Adrenal gland (tissue), 12 donors: ENCODE data around the gene CERK. TPM values are rescaled to one million over a fixed set of nuclear protein-coding genes. Genes with fewer than 3 reads are reported as not detected.

Experiments
- DNase-seq, 7 donors: peaks; one replicate each; pipeline ENCODE4 v3.0.0-alpha.2; 2019 to 2020
- H3K27ac ChIP-seq, 5 donors: fragments of 200-600 bp; sonication (generic) in 4 of 5; 1 replicate in 3 of 5; 2 replicates in 2 of 5; pipeline versions ENCODE4 v1.5.1 to v1.8.0; 2016 to 2020; ENCODE audit warnings: mild to moderate bottlenecking in 1 of 5
- H3K27me3 ChIP-seq: fragments of 200-600 bp; 2 replicates; pipeline ENCODE4 v1.8.0; 2021
- H3K36me3 ChIP-seq, 2 donors: fragments of 200-600 bp; replicated peaks in 1 of 2; 1 replicate in 1 of 2; 2 replicates in 1 of 2; pipeline versions ENCODE4 v1.5.1 to v1.8.0; 2018 to 2022
- H3K4me1 ChIP-seq, 2 donors: fragments of 200-600 bp; replicated peaks in 1 of 2; 1 replicate in 1 of 2; 2 replicates in 1 of 2; pipeline versions ENCODE4 v1.5.1 to v1.8.0; 2018 to 2021
- H3K4me3 ChIP-seq, 4 donors: fragments of 200-600 bp; sonication (generic) in 3 of 4; one replicate each; pipeline ENCODE4 v1.5.1; 2016 to 2018
- H3K9me3 ChIP-seq, 3 donors: fragments of 200-600 bp; sonication (generic) in 1 of 3; replicated peaks in 1 of 3; 1 replicate in 2 of 3; 2 replicates in 1 of 3; pipeline versions ENCODE4 v1.5.1 to v1.8.0; 2016 to 2021
- POLR2A ChIP-seq, 2 donors: fragments of 450-650 bp; IDR thresholded peaks; one replicate each; pipeline ENCODE4 v1.6.1; 2017; ENCODE audit warnings: antibody characterized with exemption in 2 of 2, mild to moderate bottlenecking in 2 of 2, moderate library complexity in 1 of 2
- WGBS, 4 donors: extraction: QIAGEN DNeasy Blood & Tissue Kit in 2 of 4; methylation state at CpG; one replicate each; pipeline versions ENCODE4 v1.1.5 to v1.1.7; 2013 to 2017; 5-methylcytosine and 5-hydroxymethylcytosine counted together
- intact Hi-C, 2 donors: fragments of 100-400 bp; cut with DNase I; formaldehyde crosslinking; loops; one replicate each; pipeline versions ENCODE4 v1.14.1 to v1.15.0; 2022 to 2023
- polyA plus RNA-seq, 3 donors: library from polyadenylated mRNA; stranded (reverse); fragments of 200-250 nt in 2 of 3; fragments of 350-450 nt in 1 of 3; fragmentation: Illumina TruSeq in 1 of 3; extraction: RNeasy Lipid Tissue Mini Kit (QIAGEN cat#74804) in 1 of 3; gene quantifications; one replicate each; pipeline ENCODE4 v1.2.3, GENCODE V29; 2013 to 2014
- total RNA-seq, 9 donors: library from RNA; depleted of rRNA in 4 of 9; stranded (reverse); fragments of >200 nt in 4 of 9; fragments of 120-200 nt in 1 of 9; fragmentation: NEBNext Ultra II Directional in 1 of 9; extraction: Animal tissue kit (Norgen Biotek cat#: 25700) in 1 of 9; gene quantifications; one replicate each; pipeline versions ENCODE4 v1.1.0 to v1.2.4, GENCODE V29; 2013 to 2023
- TF ChIP-seq, protein P1 (sequence below), 6 experiments: fragments of 450-650 bp in 4 of 6; fragments of 200-600 bp in 2 of 6; sonication (generic) in 1 of 6; IDR thresholded peaks; 1 replicate in 5 of 6; 2 replicates in 1 of 6; pipeline versions ENCODE4 v1.5.1 to v1.8.0; 2016 to 2021; ENCODE audit warnings: antibody characterized with exemption in 6 of 6, mild to moderate bottlenecking in 2 of 6, moderate library complexity in 1 of 6
- donor health status: healthy with polysubstance abuse.
- donor health status: Bipolar disorder and iron deficiency.
- donor health status: DM: yes; HTN: yes; CAD: no.
- donor health status: DM: no; HTN: no; CAD: no.
- donor health status: DM: no; HTN: no; CAD: no.
- donor health status: DM: yes; HTN: yes; CAD: no.

CERK gene
- total and polyA plus RNA-seq, 12 donors, result 18.6 to 92.1 (median 41.5) TPM

DNA sequence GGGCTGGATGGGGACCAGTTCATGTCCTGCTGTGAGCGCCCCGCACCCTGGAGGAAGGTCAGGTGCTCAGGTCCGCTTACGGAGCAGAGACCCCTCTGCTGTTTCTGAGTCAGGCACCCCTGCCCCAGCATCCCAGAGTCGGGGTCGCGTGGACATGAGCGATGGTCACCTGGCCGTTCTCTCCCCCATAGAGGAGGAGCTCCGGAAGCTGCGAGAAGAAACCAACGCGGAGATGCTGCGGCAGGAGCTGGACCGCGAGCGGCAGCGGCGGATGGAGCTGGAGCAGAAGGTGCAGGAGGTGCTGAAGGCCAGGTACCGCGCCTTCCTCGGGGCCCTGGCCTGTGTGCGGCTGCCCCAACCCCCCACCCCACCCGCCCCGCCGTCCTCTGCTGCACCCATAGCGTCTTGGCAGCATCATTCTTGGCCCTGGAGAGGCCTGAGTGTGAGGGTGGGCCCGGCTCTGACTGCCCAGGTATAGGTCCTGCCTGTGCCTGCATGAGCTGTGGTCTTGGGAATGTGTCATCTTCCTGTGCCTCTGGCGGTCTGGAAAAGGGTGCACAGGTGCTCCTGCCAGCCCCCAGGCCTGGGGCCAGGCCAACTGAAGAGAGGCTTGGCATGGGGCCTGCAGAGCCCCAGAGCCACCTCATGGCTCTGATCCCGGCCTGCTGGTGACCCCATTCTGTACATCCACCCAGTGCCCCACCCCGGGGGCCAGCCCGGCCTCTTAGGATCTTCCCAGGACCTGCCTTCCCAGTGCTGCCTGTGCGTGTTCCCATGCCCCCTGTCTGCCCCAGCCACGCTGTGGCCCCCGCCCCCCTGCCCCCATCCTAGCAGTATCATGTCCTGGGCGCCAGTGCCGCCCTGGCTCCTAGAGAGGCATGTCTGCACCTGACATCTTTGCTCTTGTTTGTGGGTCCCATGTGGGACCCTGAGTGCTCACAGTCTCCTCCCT lies 79.8 kb downstream of the CERK start:
- no peak for DNase-seq
- Histone ChIP-seq H3K9me3 (no peaks in the 10 kb centered on the region), H3K36me3 (peaks cover 0 to 8% of the 10 kb centered on the region in 2 donors), H3K27ac (no peak overlapping the region), H3K27me3 (no peaks in the 10 kb centered on the region), H3K4me1 (peaks cover 8 to 21% of the 10 kb centered on the region in 2 donors), H3K4me3 (no peak overlapping the region)
- 90 to 98% (median 96%) methylated on average over 23 to 37 of the region's 37 CpGs for whole genome bisulfite sequencing, 4 donors
- intact Hi-C loops, result loop anchor here in 1 of 2 donors (10.0 kb wide), 1 partner anchor 83 kb away; no protein-coding TSS in a partner anchor
- TF ChIP-seq, protein P1, sequence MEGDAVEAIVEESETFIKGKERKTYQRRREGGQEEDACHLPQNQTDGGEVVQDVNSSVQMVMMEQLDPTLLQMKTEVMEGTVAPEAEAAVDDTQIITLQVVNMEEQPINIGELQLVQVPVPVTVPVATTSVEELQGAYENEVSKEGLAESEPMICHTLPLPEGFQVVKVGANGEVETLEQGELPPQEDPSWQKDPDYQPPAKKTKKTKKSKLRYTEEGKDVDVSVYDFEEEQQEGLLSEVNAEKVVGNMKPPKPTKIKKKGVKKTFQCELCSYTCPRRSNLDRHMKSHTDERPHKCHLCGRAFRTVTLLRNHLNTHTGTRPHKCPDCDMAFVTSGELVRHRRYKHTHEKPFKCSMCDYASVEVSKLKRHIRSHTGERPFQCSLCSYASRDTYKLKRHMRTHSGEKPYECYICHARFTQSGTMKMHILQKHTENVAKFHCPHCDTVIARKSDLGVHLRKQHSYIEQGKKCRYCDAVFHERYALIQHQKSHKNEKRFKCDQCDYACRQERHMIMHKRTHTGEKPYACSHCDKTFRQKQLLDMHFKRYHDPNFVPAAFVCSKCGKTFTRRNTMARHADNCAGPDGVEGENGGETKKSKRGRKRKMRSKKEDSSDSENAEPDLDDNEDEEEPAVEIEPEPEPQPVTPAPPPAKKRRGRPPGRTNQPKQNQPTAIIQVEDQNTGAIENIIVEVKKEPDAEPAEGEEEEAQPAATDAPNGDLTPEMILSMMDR (IDR thresholded peaks at IDR 0.05), result no peak
- TF ChIP-seq POLR2A (IDR thresholded peaks at IDR 0.05), result no peak

DNA sequence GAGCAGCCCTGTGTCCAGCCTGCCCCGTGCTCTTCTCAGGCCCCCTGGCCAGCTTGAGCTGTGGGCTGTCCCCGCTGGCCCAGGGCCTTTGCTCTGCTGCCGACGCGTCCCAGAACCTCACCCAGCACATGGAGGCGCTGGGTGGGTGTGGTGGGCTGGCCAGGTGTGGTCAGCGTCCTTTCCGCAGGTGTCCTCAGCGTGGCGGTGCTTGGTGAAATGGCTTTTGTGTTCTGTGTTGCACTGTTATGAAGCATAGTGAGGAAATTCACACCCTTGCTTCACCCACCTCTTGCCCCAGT lies 80.4 kb downstream of the CERK start:
- WGBS, 4 donors, result 93 to 100% (median 99%) methylated on average over 4 to 10 of the region's 10 CpGs
- no peak for DNase-seq
- H3K36me3 ChIP-seq, result peaks cover 0 to under 1% of the 10 kb centered on the region in 2 donors
- intact Hi-C loops, result loop anchor here in 1 of 2 donors (10.0 kb wide), 1 partner anchor 83 kb away; no protein-coding TSS in a partner anchor
- no peaks in the 10 kb centered on the region for H3K27me3 ChIP-seq
- H3K4me1 ChIP-seq, result peaks cover 14 to 28% of the 10 kb centered on the region in 2 donors
- no peak overlapping the region for H3K4me3 ChIP-seq
- TF ChIP-seq, protein P1 (IDR thresholded peaks at IDR 0.05), result no peak
- no peak for TF ChIP-seq POLR2A (IDR thresholded peaks at IDR 0.05)
- no peak overlapping the region for H3K27ac ChIP-seq
- no peaks in the 10 kb centered on the region for H3K9me3 ChIP-seq

DNA sequence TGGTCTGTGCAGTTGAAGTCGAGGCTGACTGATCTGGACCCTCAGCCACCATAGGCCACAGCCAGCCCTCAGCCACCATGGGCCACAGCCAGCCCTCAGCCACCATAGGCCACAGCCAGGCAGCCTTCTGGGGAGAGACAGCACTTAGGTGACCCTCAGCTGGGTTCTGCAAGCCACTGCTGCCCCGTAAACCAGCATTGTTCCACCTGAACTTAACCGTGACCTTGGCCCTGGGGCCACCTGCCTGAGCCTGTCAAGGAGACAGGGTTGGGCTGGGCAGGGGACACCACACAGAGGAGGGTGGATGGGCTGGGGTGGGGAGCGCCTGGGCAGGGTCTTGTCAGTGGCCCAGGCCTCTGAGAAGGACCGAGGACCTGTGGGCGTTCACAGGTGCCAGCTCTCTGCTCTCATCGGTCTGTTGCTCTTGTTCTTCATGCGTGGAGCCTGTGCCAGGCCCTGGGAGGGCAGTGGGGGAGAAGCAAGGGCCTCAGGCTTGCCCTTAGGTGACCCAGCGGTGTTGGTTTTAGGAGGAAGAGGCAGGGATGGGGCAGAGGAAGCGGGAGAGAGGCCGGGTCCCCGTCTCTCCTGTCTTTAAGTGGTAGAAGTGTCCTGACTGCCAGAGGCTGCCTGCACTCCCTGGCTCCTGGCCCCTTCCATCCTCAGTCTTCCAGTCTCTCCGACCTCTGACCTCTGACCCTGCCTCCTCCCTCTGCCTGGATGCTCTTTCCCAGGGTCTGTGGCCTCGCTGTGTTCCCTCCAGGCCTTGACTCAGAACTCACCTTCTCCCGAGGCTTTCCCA lies 81.0 kb downstream of the CERK start:
- DNase-seq, result no peak
- peak overlapping the region in 1 of 5 donors; percentile 34 for H3K27ac ChIP-seq
- no peaks in the 10 kb centered on the region for H3K27me3 ChIP-seq
- WGBS, 4 donors, result 90 to 95% (median 92%) methylated on average over 7 to 15 of the region's 15 CpGs
- intact Hi-C loops, result loop anchor here in 1 of 2 donors (10.0 kb wide), 1 partner anchor 82 kb away; no protein-coding TSS in a partner anchor
- no peak overlapping the region for H3K4me3 ChIP-seq
- no peak for TF ChIP-seq POLR2A (IDR thresholded peaks at IDR 0.05)
- TF ChIP-seq, protein P1 (IDR thresholded peaks at IDR 0.05), result no peak
- no peaks in the 10 kb centered on the region for H3K36me3 ChIP-seq
- H3K4me1 ChIP-seq, result peaks cover 14 to 34% of the 10 kb centered on the region in 2 donors
- H3K9me3 ChIP-seq, result no peaks in the 10 kb centered on the region
